H1 (cell line): ENCODE measurements around the gene VSIG10L2. TPM values are rescaled to one million over a fixed set of nuclear protein-coding genes. Genes with fewer than 3 reads are reported as not detected.

Experiments used
- CTCF ChIA-PET: fragments of 300-600 bp; sonication (Branson Sonifier 250); formaldehyde crosslinking; loops from one replicate; lab custom pipeline; 2021; ENCODE audit not compliant: partially characterized antibody; lab: Charles Lee
- POLR2A ChIA-PET: fragments of 300-600 bp; sonication (Branson Sonifier 250); formaldehyde crosslinking; loops from one replicate; lab custom pipeline; 2021; ENCODE audit warnings: inconsistent platforms; ENCODE audit not compliant: partially characterized antibody; lab: Charles Lee
- DNase-seq, 2 experiments: peaks; one replicate each; pipeline versions ENCODE4 v3.0.0 to v3.0.0-alpha.2; 2010 to 2022; ENCODE audit warnings: low spot score in 2 of 2, low read depth in 1 of 2, mixed read lengths in 1 of 2
- FAIRE-seq: peaks from 2 replicates; lab custom pipeline; 2011; peaks lifted over from hg19 to GRCh38; lab: Jason Lieb, UNC
- H2AFZ ChIP-seq: 2 replicates; pipeline ENCODE4 v1.8.1; 2012; ENCODE audit warnings: low read length, inconsistent platforms
- H2AK5ac ChIP-seq: 2 replicates; pipeline ENCODE4 v1.6.1; 2013; ENCODE audit warnings: low read depth, low read length
- H2BK120ac ChIP-seq: replicated peaks from 2 replicates; pipeline ENCODE3; 2013; ENCODE audit warnings: low read depth, low read length, inconsistent platforms
- H2BK12ac ChIP-seq: 2 replicates; pipeline ENCODE4 v1.6.1; 2013; ENCODE audit warnings: low read depth, low read length
- H2BK15ac ChIP-seq: 2 replicates; pipeline ENCODE4 v1.6.1; 2013; ENCODE audit warnings: low read length
- H2BK20ac ChIP-seq: 2 replicates; pipeline ENCODE4 v1.6.1; 2013; ENCODE audit warnings: low read length
- H2BK5ac ChIP-seq: 2 replicates; pipeline ENCODE4 v1.6.1; 2013; ENCODE audit warnings: low read depth, low read length
- H3K14ac ChIP-seq: 2 replicates; pipeline ENCODE4 v1.6.1; 2013; ENCODE audit warnings: inconsistent platforms; ENCODE audit not compliant: insufficient read length
- H3K18ac ChIP-seq: 2 replicates; pipeline ENCODE4 v1.6.1; 2013; ENCODE audit warnings: low read length; ENCODE audit errors: extremely low read depth
- H3K23ac ChIP-seq: 2 replicates; pipeline ENCODE4 v1.6.1; 2013; ENCODE audit warnings: inconsistent platforms; ENCODE audit not compliant: insufficient read length
- H3K23me2 ChIP-seq: 2 replicates; pipeline ENCODE4 v1.6.1; 2013; ENCODE audit warnings: low read depth, low read length
- H3K27ac ChIP-seq: 2 replicates; pipeline ENCODE4 v1.6.1; 2011; ENCODE audit warnings: low read depth, low read length, inconsistent platforms
- H3K27me3 ChIP-seq, 4 experiments: replicated peaks in 1 of 4; 1 replicate in 1 of 4; 2 replicates in 3 of 4; pipeline versions ENCODE4 v1.6.1 to v1.8.1; 2011 to 2013; ENCODE audit warnings: low read length in 3 of 4, mild to moderate bottlenecking in 3 of 4, inconsistent platforms in 2 of 4, mixed read lengths in 2 of 4, moderate library complexity in 1 of 4; ENCODE audit not compliant: control insufficient read depth in 3 of 4, insufficient read depth in 3 of 4; ENCODE audit errors: extremely low read depth in 1 of 4
- H3K36me3 ChIP-seq, 4 experiments: 2 replicates each; pipeline versions ENCODE4 v1.6.1 to v1.8.1; 2011 to 2013; ENCODE audit warnings: mild to moderate bottlenecking in 4 of 4, low read length in 3 of 4, moderate library complexity in 2 of 4, control low read depth in 1 of 4, inconsistent platforms in 1 of 4; ENCODE audit not compliant: insufficient read depth in 4 of 4, control insufficient read depth in 2 of 4
- H3K4ac ChIP-seq: replicated peaks from 2 replicates; pipeline ENCODE3; 2013; ENCODE audit warnings: low read length, low read depth, mixed read lengths, inconsistent platforms; ENCODE audit not compliant: insufficient read length
- H3K4me1 ChIP-seq, 4 experiments: replicated peaks in 1 of 4; 1 replicate in 1 of 4; 2 replicates in 3 of 4; pipeline versions ENCODE4 v1.6.1 to v1.8.1; 2011 to 2013; ENCODE audit warnings: low read length in 3 of 4, inconsistent platforms in 2 of 4, mixed read lengths in 1 of 4; ENCODE audit not compliant: insufficient read depth in 4 of 4, control insufficient read depth in 3 of 4
- H3K4me2 ChIP-seq, 2 experiments: 2 replicates each; pipeline versions ENCODE4 v1.6.1 to v1.8.1; 2011 to 2013; ENCODE audit warnings: low read depth in 2 of 2, low read length in 2 of 2, control low read depth in 1 of 2, inconsistent platforms in 1 of 2, mild to moderate bottlenecking in 1 of 2; ENCODE audit not compliant: insufficient read depth in 1 of 2
- H3K4me3 ChIP-seq, 4 experiments: fragments of 200-600, 300-600 bp in 1 of 4; sonication (generic), shearing (Covaris generic), sonication (Bioruptor Twin) in 1 of 4; 2 replicates each; pipeline versions ENCODE4 v1.5.1 to v1.8.1; 2011 to 2016; ENCODE audit warnings: low read length in 4 of 4, low read depth in 3 of 4, control low read depth in 2 of 4, inconsistent platforms in 2 of 4, mild to moderate bottlenecking in 2 of 4, mixed read lengths in 1 of 4, moderate library complexity in 1 of 4; ENCODE audit not compliant: insufficient read depth in 2 of 4; ENCODE audit errors: extremely low read depth in 1 of 4
- H3K56ac ChIP-seq: replicated peaks from 2 replicates; pipeline ENCODE3; 2013; ENCODE audit warnings: low read depth, mild to moderate bottlenecking, mixed read lengths, low read length, inconsistent platforms; ENCODE audit not compliant: insufficient read length
- H3K79me1 ChIP-seq: 2 replicates; pipeline ENCODE4 v1.6.1; 2013; ENCODE audit warnings: low read depth, low read length, control low read depth
- H3K79me2 ChIP-seq, 2 experiments: 2 replicates each; pipeline versions ENCODE4 v1.6.1 to v1.8.1; 2012 to 2013; ENCODE audit warnings: low read length in 2 of 2, mild to moderate bottlenecking in 2 of 2, inconsistent platforms in 1 of 2; ENCODE audit not compliant: insufficient read depth in 2 of 2, control insufficient read depth in 1 of 2
- H3K9ac ChIP-seq, 4 experiments: replicated peaks in 1 of 4; 1 replicate in 1 of 4; 2 replicates in 3 of 4; pipeline versions ENCODE4 v1.6.1 to v1.8.1; 2011 to 2013; ENCODE audit warnings: low read depth in 3 of 4, low read length in 3 of 4, control low read depth in 2 of 4, mild to moderate bottlenecking in 2 of 4, moderate library complexity in 2 of 4, inconsistent platforms in 1 of 4; ENCODE audit errors: extremely low read depth in 1 of 4
- H3K9me3 ChIP-seq, 2 experiments: 2 replicates each; pipeline versions ENCODE4 v1.6.1 to v1.8.1; 2012 to 2013; ENCODE audit warnings: mild to moderate bottlenecking in 2 of 2, moderate library complexity in 2 of 2, control low read depth in 1 of 2, inconsistent platforms in 1 of 2, low read depth in 1 of 2, low read length in 1 of 2, mixed read lengths in 1 of 2; ENCODE audit not compliant: insufficient read depth in 2 of 2
- H4K20me1 ChIP-seq, 2 experiments: replicated peaks in 1 of 2; 2 replicates each; pipeline versions ENCODE3 to v1.8.1; 2011 to 2013; ENCODE audit warnings: inconsistent platforms in 2 of 2, low read length in 2 of 2, mild to moderate bottlenecking in 1 of 2; ENCODE audit not compliant: insufficient read depth in 2 of 2, control insufficient read depth in 1 of 2
- H4K5ac ChIP-seq: 2 replicates; pipeline ENCODE4 v1.6.1; 2013; ENCODE audit warnings: low read length, low read depth, mixed read lengths, inconsistent platforms; ENCODE audit not compliant: insufficient read length
- H4K8ac ChIP-seq: 2 replicates; pipeline ENCODE4 v1.8.0; 2013; ENCODE audit warnings: mild to moderate bottlenecking, moderate library complexity, low read length, inconsistent platforms; ENCODE audit not compliant: insufficient read depth; ENCODE audit errors: extremely low read depth
- H4K91ac ChIP-seq: replicated peaks from 2 replicates; pipeline ENCODE3; 2013; ENCODE audit warnings: low read length, mixed read lengths, inconsistent platforms; ENCODE audit not compliant: insufficient read length
- CBX5 ChIP-seq: fragments of 300-800, 300-1000 bp; sonication (generic); IDR thresholded peaks from 2 replicates; pipeline ENCODE4 v1.7.1; 2016; ENCODE audit warnings: antibody characterized with exemption, low read length, low read depth
- GTF2F1 ChIP-seq: IDR thresholded peaks from 2 replicates; pipeline ENCODE4 v1.6.1; 2012; ENCODE audit warnings: low read depth, low read length, improper control_type of control experiment, borderline replicate concordance
- KDM5A ChIP-seq: fragments of 200-600 bp; IDR thresholded peaks from 2 replicates; pipeline ENCODE4 v1.7.1; 2012; ENCODE audit warnings: mild to moderate bottlenecking, low read length, inconsistent platforms, mixed read lengths
- POU5F1 ChIP-seq: IDR thresholded peaks from 2 replicates; pipeline ENCODE4 v1.6.1; 2011; ENCODE audit warnings: low read depth, mild to moderate bottlenecking, low read length, moderate library complexity
- RXRA ChIP-seq: IDR thresholded peaks from 2 replicates; pipeline ENCODE4 v1.6.1; 2011; ENCODE audit warnings: low read depth, mild to moderate bottlenecking, low read length, moderate library complexity; ENCODE audit not compliant: insufficient read depth
- SIX5 ChIP-seq: IDR thresholded peaks from 2 replicates; pipeline ENCODE4 v1.6.1; 2011; ENCODE audit warnings: mild to moderate bottlenecking, low read depth, low read length
- SRF ChIP-seq: IDR thresholded peaks from 2 replicates; pipeline ENCODE4 v1.6.1; 2011; ENCODE audit warnings: mild to moderate bottlenecking, low read depth, low read length, moderate library complexity
- TCF12 ChIP-seq: IDR thresholded peaks from 2 replicates; pipeline ENCODE4 v1.6.1; 2011; ENCODE audit warnings: low read depth, mild to moderate bottlenecking, low read length
- YY1 ChIP-seq: IDR thresholded peaks from 2 replicates; pipeline ENCODE4 v1.6.1; 2011; ENCODE audit warnings: low read depth, mild to moderate bottlenecking, low read length
- WGBS, 2 experiments: shearing (Covaris generic) in 1 of 2; methylation state at CpG; one replicate each; pipeline versions ENCODE4 v1.1.6 to v1.1.7; 2013 to 2015; ENCODE audit warnings: low lambda C conversion rate in 2 of 2, mixed read lengths in 2 of 2, inconsistent platforms in 1 of 2, low coverage in 1 of 2, missing lambda C conversion rate in 1 of 2; ENCODE audit not compliant: insufficient replicate concordance in 2 of 2, insufficient coverage in 1 of 2, insufficient read length in 1 of 2; ENCODE audit errors: extremely low coverage in 1 of 2, missing lambda C conversion rate in 1 of 2; 5-methylcytosine and 5-hydroxymethylcytosine counted together
- polyA plus RNA-seq, 7 experiments: library from polyadenylated mRNA; depleted of rRNA in 3 of 7; stranded (reverse) in 5 of 7; unstranded in 2 of 7; fragments of >200 nt in 5 of 7; fragments of 200-250 nt in 2 of 7; gene quantifications; 1 replicate in 5 of 7; 2 replicates in 1 of 7; 4 replicates in 1 of 7; pipeline versions ENCODE4 v1.2.1 to v1.2.3, GENCODE V29; 2011 to 2013; ENCODE audit warnings: missing spikeins in 2 of 7, mixed read lengths in 2 of 7
- total RNA-seq: library from RNA; stranded (reverse); fragmentation: NEBNext Ultra II Directional; extraction: Animal tissue kit (Norgen Biotek cat#: 25700); gene quantifications from 2 replicates; pipeline ENCODE4 v1.2.1, GENCODE V29; 2021

VSIG10L2 gene
- total and polyA plus RNA-seq, 2 of the 8 experiments (the other 6 are each of a cell fraction or from before 2014, with no cell fraction given), result not detected

GRCh38 chr11:125940145-125940544 lies 5.7 kb upstream of the VSIG10L2 start:
- no peaks in the 10 kb centered on the region for H3K23me2 ChIP-seq
- no peaks in the 10 kb centered on the region for H3K79me2 ChIP-seq
- H4K8ac ChIP-seq, result no peak overlapping the region
- no peak overlapping the region for H2BK5ac ChIP-seq
- no peak overlapping the region for H3K4ac ChIP-seq
- no peak overlapping the region for H2AFZ ChIP-seq
- ChIA-PET CTCF (interaction anchor here (0.6 to 8.2 kb wide), 16 partner anchors 9 to 450 kb away, joined by 3 to 76 read pairs (median 5); no protein-coding TSS in a partner anchor), POLR2A (no interaction called here)
- H3K79me1 ChIP-seq, result no peaks in the 10 kb centered on the region
- H4K5ac ChIP-seq, result no peak overlapping the region
- TF ChIP-seq TCF12, result no peak
- no peak for TF ChIP-seq SRF
- TF ChIP-seq RXRA, result no peak
- TF ChIP-seq SIX5, result no peak
- TF ChIP-seq CBX5, result no peak
- no peak for TF ChIP-seq KDM5A
- TF ChIP-seq POU5F1, result no peak
- no peak for TF ChIP-seq GTF2F1
- no peak for TF ChIP-seq YY1
- no peak overlapping the region for H3K14ac ChIP-seq
- DNase-seq (no peak), FAIRE-seq (no peak)
- H3K18ac ChIP-seq, result no peak overlapping the region
- no peak overlapping the region for H3K4me3 ChIP-seq
- peaks cover 7 to 11% (median 9%) of the 10 kb centered on the region in 4 experiments for H3K4me1 ChIP-seq
- no peak overlapping the region for H4K91ac ChIP-seq
- H2BK12ac ChIP-seq, result no peak overlapping the region; the same call in 1 of the 2 replicates
- no peaks in the 10 kb centered on the region for H3K9me3 ChIP-seq
- no peak overlapping the region for H3K27ac ChIP-seq
- no peaks in the 10 kb centered on the region for H4K20me1 ChIP-seq
- no peak overlapping the region for H3K23ac ChIP-seq
- no peak overlapping the region for H3K9ac ChIP-seq
- no peak overlapping the region for H2BK120ac ChIP-seq
- H3K4me2 ChIP-seq, result no peak overlapping the region
- H2BK15ac ChIP-seq, result no peak overlapping the region
- H2AK5ac ChIP-seq, result no peak overlapping the region
- no peak overlapping the region for H2BK20ac ChIP-seq
- no peaks in the 10 kb centered on the region for H3K27me3 ChIP-seq
- no peak overlapping the region for H3K56ac ChIP-seq
- no peaks in the 10 kb centered on the region for H3K36me3 ChIP-seq
- 90% methylated on average over 4 of the region's 4 CpGs; no CpG with 5 or more reads in 1 of the 2 experiments for WGBS, 2 experiments
